Small intestine (tissue), 7 donors: ENCODE measurements around the gene DENND2C. TPM values are rescaled to one million over a fixed set of nuclear protein-coding genes. Genes with fewer than 3 reads are reported as not detected.

ENCODE experiments used
- DNase-seq, 2 donors: peaks; one replicate each; pipeline versions ENCODE4 v3.0.0 to v3.0.0-alpha.2; 2013
- FAIRE-seq: peaks from 2 replicates; lab custom pipeline; 2012; peaks lifted over from hg19 to GRCh38; lab: Jason Lieb, UNC
- H3K27ac ChIP-seq, 3 donors: one replicate each; pipeline ENCODE4 v1.5.1; 2013; ENCODE audit warnings: low read length in 2 of 3, mild to moderate bottlenecking in 2 of 3, control low read depth in 1 of 3, inconsistent platforms in 1 of 3, low read depth in 1 of 3, moderate library complexity in 1 of 3
- H3K27me3 ChIP-seq, 3 donors: one replicate each; pipeline ENCODE4 v1.6.1; 2013; ENCODE audit warnings: low read length in 3 of 3, inconsistent platforms in 1 of 3; ENCODE audit not compliant: control insufficient read depth in 3 of 3, insufficient read depth in 3 of 3
- H3K36me3 ChIP-seq, 3 donors: one replicate each; pipeline ENCODE4 v1.6.1; 2013; ENCODE audit warnings: low read length in 3 of 3, inconsistent platforms in 1 of 3, low read depth in 1 of 3, mild to moderate bottlenecking in 1 of 3, moderate library complexity in 1 of 3; ENCODE audit not compliant: control insufficient read depth in 3 of 3, insufficient read depth in 2 of 3
- H3K4me1 ChIP-seq, 3 donors: one replicate each; pipeline ENCODE4 v1.6.1; 2013; ENCODE audit warnings: low read length in 2 of 3, inconsistent platforms in 1 of 3, low read depth in 1 of 3, mild to moderate bottlenecking in 1 of 3, moderate library complexity in 1 of 3; ENCODE audit not compliant: control insufficient read depth in 3 of 3, insufficient read depth in 2 of 3
- H3K4me3 ChIP-seq, 3 donors: one replicate each; pipeline ENCODE4 v1.5.1; 2013; ENCODE audit warnings: low read length in 3 of 3, control low read depth in 1 of 3, inconsistent platforms in 1 of 3, low read depth in 1 of 3, mild to moderate bottlenecking in 1 of 3, moderate library complexity in 1 of 3
- H3K9me3 ChIP-seq, 2 donors: one replicate each; pipeline ENCODE4 v1.6.1; 2013; ENCODE audit warnings: low read depth in 1 of 2, low read length in 1 of 2; ENCODE audit not compliant: control insufficient read depth in 2 of 2, insufficient read depth in 1 of 2
- WGBS, 3 donors: extraction: QIAGEN DNeasy Blood & Tissue Kit; methylation state at CpG; one replicate each; pipeline ENCODE4 v1.1.7; 2013; 5-methylcytosine and 5-hydroxymethylcytosine counted together
- polyA plus RNA-seq, 4 donors: library from polyadenylated mRNA; stranded (reverse) in 3 of 4; unstranded in 1 of 4; fragments of 200-250 nt in 3 of 4; fragments of 120-200 nt in 1 of 4; gene quantifications; one replicate each; pipeline versions ENCODE4 v1.2.1 to v1.2.3, GENCODE V29; 2013
- donor health status: healthy with polysubstance abuse.
- donor health status: control.
- donor health status: control.
- donor health status: Bipolar disorder and iron deficiency.
- donor health status: healthy.

DENND2C gene
- polyA plus RNA-seq, 4 donors, result 0.27 to 0.61 (median 0.54) TPM; not detected in 1

DNA sequence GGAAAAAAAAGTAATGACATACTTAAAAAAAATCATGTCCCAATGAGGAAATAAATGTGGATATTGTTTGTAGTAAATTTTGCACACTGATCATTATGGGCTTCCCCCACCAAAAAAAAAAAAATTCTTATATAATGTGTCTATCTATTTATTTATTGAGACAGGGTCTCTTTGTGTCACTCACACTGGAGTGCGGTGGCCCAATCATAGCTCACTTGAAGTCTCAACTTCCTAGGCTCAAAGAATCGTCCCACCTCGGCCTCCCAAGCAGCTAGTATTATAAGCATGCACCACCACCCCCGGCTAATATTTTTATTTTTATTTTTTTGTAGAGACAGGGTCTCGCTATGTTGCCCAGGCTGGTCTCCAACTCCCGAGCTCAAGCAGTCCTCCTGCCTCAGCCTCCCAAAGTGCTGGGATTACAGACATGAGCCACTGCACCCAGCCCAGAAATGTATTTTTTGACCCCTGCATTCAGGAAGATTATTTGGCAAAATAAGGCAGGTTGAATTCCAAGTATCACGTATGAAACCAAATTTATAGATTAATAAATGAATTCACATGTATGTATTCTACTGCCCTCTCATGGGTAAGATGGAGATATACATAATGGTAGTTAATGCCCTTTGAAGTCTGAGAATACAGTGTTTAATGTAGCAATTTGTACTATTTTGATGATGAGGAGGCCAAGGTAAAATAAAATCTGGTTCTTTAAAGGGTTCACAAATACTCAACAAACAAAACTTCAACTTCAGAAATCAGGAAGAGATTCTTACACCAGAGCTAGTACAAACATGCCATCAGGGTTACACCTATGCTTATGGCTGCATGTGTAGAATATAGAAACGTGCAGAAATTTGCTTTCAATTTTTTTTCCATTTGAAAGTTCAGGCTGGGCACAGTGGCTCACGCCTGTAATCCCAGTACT, 1.4 kb upstream of the DENND2C start:
- FAIRE-seq, result no peak
- no peak overlapping the region for H3K27ac ChIP-seq
- no peak overlapping the region for H3K4me3 ChIP-seq
- peaks cover 0 to 5% (median 3%) of the 10 kb centered on the region in 3 donors for H3K4me1 ChIP-seq
- 59 to 63% (median 59%) methylated on average over 9 of the region's 9 CpGs for WGBS, 3 donors
- no peaks in the 10 kb centered on the region for H3K9me3 ChIP-seq
- H3K36me3 ChIP-seq, result no peaks in the 10 kb centered on the region
- peak; percentile 15 to 21 for DNase-seq
- peaks cover 0 to 13% (median 0%) of the 10 kb centered on the region in 3 donors for H3K27me3 ChIP-seq

DNA sequence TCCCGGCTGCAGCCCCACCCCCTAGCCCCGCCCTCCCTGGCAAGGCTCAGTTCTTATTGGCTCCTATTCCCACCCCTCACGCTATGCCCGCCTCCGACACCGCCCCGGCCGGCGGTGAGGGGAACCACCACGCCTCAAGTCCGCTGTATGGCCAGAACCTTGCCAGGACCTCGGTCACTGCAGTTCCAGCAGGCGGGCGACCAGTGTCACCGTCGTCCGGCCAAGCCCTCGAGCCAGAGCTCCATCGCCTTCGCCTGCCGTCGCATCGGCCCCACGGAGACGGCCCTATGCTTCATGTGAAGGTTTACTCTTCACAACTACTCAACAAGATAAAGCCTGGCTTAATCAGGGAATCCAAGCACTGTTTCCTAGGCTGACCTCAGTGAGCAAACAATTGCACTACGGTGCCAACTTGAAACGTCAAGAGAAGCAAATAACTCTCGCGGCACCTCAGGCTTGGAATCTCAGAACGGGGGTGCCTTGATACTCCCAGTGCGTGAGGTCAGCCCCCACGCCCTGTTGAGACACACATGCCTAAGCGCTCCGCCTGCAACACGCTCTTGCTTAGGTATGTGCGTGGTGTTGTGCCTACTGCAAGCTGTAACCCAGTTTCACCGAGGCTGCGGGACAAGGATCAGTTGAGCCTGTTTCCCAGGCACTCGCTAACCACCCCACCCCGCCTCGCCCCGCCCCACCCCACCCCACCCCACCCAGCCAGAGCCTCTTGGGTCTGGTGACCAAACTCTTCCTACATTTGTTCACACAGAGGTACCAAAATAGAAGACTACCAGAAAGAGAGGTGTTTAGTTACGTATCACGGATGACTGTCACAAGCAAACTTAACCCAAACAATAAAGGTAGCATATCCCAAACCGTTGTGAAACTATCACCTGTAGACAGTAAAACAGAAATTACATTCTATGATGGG, 498 bp upstream of the DENND2C start:
- FAIRE-seq, result no peak
- peak; percentile 89 to 93 for DNase-seq
- Histone ChIP-seq H3K27me3 (peaks cover 0 to 10% (median 0%) of the 10 kb centered on the region in 3 donors), H3K4me1 (peaks cover 0 to 5% (median 3%) of the 10 kb centered on the region in 3 donors), H3K27ac (peak overlapping the region; percentile 48 to 87 (median 50)), H3K36me3 (no peaks in the 10 kb centered on the region), H3K4me3 (peak overlapping the region; percentile 55 to 76 (median 66)), H3K9me3 (no peaks in the 10 kb centered on the region)
- WGBS, 3 donors, result 1 to 3% (median 3%) methylated on average over 45 of the region's 45 CpGs

GRCh38 chr1:114668784-114669561, 876 bp downstream of the DENND2C start:
- peak overlapping the region in 2 of 3 donors; percentile 27 to 46 for H3K27ac ChIP-seq
- peaks cover 0 to 5% (median 3%) of the 10 kb centered on the region in 3 donors for H3K4me1 ChIP-seq
- no peaks in the 10 kb centered on the region for H3K36me3 ChIP-seq
- peak overlapping the region in 2 of 3 donors; percentile 66 to 76 for H3K4me3 ChIP-seq
- FAIRE-seq, result no peak
- peak in 1 of 2 donors; percentile 2 for DNase-seq
- 41 to 50% (median 47%) methylated on average over 13 of the region's 13 CpGs for WGBS, 3 donors
- H3K9me3 ChIP-seq, result no peaks in the 10 kb centered on the region
- peaks cover 0 to 8% (median 0%) of the 10 kb centered on the region in 3 donors for H3K27me3 ChIP-seq

DNA sequence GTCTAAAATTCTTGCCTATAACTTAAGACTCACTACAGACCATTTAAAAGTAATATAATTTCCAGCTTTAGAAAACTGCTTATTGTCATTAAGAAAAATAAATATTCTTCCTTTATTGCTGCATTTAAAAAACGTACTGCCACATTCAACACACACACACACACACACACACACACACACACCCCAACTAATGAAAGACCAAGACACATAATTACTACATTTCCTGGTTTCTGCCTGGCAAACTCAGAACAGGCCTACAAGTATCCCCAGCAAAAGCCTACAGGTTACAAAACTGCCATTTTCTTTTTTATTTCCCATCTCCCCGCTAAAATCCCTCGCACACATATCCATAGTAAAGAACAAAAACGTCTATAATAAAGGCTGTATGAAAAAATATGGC, 1.5 kb downstream of the DENND2C start:
- Histone ChIP-seq H3K9me3 (no peaks in the 10 kb centered on the region), H3K4me3 (no peak overlapping the region), H3K27ac (no peak overlapping the region), H3K4me1 (peaks cover 0 to 5% (median 3%) of the 10 kb centered on the region in 3 donors), H3K27me3 (peaks cover 0 to 8% (median 0%) of the 10 kb centered on the region in 3 donors), H3K36me3 (no peaks in the 10 kb centered on the region)
- DNase-seq, result no peak
- FAIRE-seq, result no peak
- 73 to 85% (median 78%) methylated on average over 4 of the region's 4 CpGs for WGBS, 3 donors

DNA sequence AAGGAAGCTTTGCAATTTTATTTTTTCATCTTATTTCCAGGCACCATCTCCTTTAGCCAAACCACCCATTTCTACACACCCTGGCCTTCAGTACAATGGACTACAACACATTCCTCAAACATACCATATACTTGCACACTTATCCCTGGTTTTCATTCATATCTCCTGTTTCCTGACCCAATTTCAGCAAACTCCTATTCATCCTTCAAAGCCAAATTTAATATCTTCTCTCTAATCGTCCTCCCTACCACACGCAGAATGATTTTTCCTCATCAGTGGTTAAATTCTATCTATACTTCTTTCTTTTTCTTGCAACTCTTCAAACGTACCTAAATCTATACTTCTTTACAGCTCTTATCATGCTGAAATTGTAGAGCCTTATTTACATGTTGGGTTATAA, 2.9 kb downstream of the DENND2C start:
- Histone ChIP-seq H3K4me1 (peaks cover 0 to 5% (median 3%) of the 10 kb centered on the region in 3 donors), H3K4me3 (no peak overlapping the region), H3K36me3 (no peaks in the 10 kb centered on the region), H3K27me3 (peaks cover 0 to 8% (median 0%) of the 10 kb centered on the region in 3 donors), H3K27ac (no peak overlapping the region), H3K9me3 (no peaks in the 10 kb centered on the region)
- DNase-seq (no peak), FAIRE-seq (no peak)
- 83 to 87% (median 83%) methylated on average over 3 of the region's 3 CpGs for WGBS, 3 donors

GRCh38 chr1:114660238-114660637, 9.6 kb downstream of the DENND2C start:
- FAIRE-seq, result no peak
- H3K27me3 ChIP-seq, result peaks cover 0 to 4% (median 0%) of the 10 kb centered on the region in 3 donors
- DNase-seq, result no peak
- no peaks in the 10 kb centered on the region for H3K9me3 ChIP-seq
- no peaks in the 10 kb centered on the region for H3K4me1 ChIP-seq
- H3K27ac ChIP-seq, result no peak overlapping the region
- 33 to 44% (median 38%) methylated on average over 2 of the region's 2 CpGs for WGBS, 3 donors
- no peaks in the 10 kb centered on the region for H3K36me3 ChIP-seq
- H3K4me3 ChIP-seq, result no peak overlapping the region

GRCh38 chr1:114651893-114652292, 18.0 kb downstream of the DENND2C start:
- H3K9me3 ChIP-seq, result no peaks in the 10 kb centered on the region
- H3K27ac ChIP-seq, result no peak overlapping the region
- 34 to 66% (median 64%) methylated on average over 2 of the region's 2 CpGs for WGBS, 3 donors
- H3K27me3 ChIP-seq, result no peaks in the 10 kb centered on the region
- DNase-seq (no peak), FAIRE-seq (no peak)
- no peaks in the 10 kb centered on the region for H3K4me1 ChIP-seq
- no peaks in the 10 kb centered on the region for H3K36me3 ChIP-seq
- H3K4me3 ChIP-seq, result no peak overlapping the region
